Upper lobe of left lung (tissue), 4 donors: Measurements from ENCODE around the gene COL6A3.

Experiments
- CTCF ChIP-seq, 6 experiments: fragments of 450-650 bp in 4 of 6; fragments of 200-600 bp in 2 of 6; sonication (generic) in 2 of 6; IDR thresholded peaks; one replicate each; pipeline ENCODE4 v1.5.1; 2016 to 2019; ENCODE audit warnings: antibody characterized with exemption in 6 of 6
- EP300 ChIP-seq, 4 donors: sonication (generic); formaldehyde crosslinking; IDR thresholded peaks; one replicate each; pipeline ENCODE4 v1.5.1; 2017; ENCODE audit warnings: antibody characterized with exemption in 4 of 4, control low read depth in 2 of 4
- POLR2A ChIP-seq, 4 donors: fragments of 450-650 bp; IDR thresholded peaks; one replicate each; pipeline ENCODE4 v1.5.1; 2016 to 2017; ENCODE audit warnings: antibody characterized with exemption in 4 of 4, mild to moderate bottlenecking in 2 of 4
- POLR2AphosphoS5 ChIP-seq, 2 donors: sonication (generic); formaldehyde crosslinking; IDR thresholded peaks; one replicate each; pipeline ENCODE4 v1.5.1; 2017; ENCODE audit warnings: antibody characterized with exemption in 2 of 2

DNA sequence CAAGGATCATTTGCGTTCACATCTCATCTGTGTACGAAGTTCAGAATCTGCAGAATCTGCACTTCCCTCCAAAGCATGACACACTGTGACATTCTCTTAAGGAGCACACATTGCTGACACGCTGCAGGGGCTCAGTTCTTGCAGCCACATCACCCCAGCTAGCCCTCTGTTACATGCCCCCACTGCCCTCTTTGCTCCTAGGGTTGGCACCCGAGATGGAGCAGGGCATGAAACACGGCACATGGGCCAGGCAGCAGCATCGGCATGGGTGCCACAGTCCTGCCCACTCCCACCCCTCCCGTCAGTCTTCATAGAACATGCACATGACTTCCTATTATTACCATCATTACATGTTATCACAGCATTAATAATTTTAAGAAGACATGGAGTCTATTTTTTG lies 76.4 kb downstream of the COL6A3 start:
- TF ChIP-seq POLR2AphosphoS5 (IDR thresholded peaks at IDR 0.05), result no peak
- TF ChIP-seq CTCF (IDR thresholded peaks at IDR 0.05), result no peak
- TF ChIP-seq POLR2A (IDR thresholded peaks at IDR 0.05), result no peak
- no peak for TF ChIP-seq EP300 (IDR thresholded peaks at IDR 0.05)
